ENCODE measurements around the gene C15orf61.

- TF ChIP-seq CTCF (conservative IDR thresholded peaks at IDR 0.05; ENCODE audit: low read depth, low read length) (peak; percentile 54), EZH2phosphoT487 (IDR thresholded peaks at IDR 0.05; ENCODE audit: borderline replicate concordance, low read length) (no peak)
Observed at GRCh38 chr15:67501177-67501835, 19.6 kb upstream of the C15orf61 start.
